Measurements from ENCODE around the gene PLS3. TPM values are rescaled to one million over a fixed set of nuclear protein-coding genes. Genes with fewer than 3 reads are reported as not detected.

Gene PLS3
- total and polyA plus RNA-seq, 2 of the 4 experiments (the other 2 are of a cell fraction), result 158 to 252 TPM

DNA sequence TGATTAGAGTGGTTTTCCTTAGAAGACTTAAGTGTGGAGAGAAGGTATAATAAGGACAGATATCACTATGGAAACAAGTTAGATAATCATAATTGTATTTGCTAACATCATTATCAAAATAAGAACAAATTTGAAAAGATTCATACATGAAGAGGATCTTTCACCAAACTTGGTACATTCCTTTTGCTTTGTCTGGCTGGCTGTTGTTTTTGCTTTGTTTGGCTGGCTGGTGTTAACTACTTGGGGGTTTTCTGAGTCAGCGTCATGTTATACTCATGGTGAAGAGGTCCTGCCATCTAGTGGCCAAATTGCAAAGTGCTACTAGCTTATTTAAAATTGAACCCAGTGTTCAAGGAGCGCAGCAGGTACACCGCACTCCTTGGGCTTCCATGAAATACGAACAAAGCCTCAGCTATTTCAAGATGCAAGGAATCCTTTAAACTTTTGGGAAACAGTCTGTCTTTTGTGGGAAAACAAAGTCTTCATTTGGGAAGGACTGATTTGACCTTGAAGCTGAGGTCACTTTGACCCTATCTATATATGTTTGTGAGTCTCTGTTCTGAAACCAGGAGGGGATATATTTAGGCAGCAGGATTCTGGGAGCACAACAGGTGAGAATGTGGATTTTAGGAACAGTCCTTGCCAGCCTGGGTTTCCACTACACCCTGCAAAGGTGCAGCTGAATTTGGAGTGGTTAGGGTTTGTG lies 129.7 kb downstream of the PLS3 start:
- H3K4ac ChIP-seq (ENCODE audit: low read depth, low read length), result no peak overlapping the region
- no peak overlapping the region for H3K23ac ChIP-seq (ENCODE audit: low read depth, low read length)
- H3K14ac ChIP-seq (replicated peaks; ENCODE audit: low read depth, low read length), result no peak overlapping the region
- H2AK9ac ChIP-seq (replicated peaks; ENCODE audit: low read depth, low read length, poor library complexity), result no peak overlapping the region
- dilution Hi-C loops (cut with HindIII; ENCODE audit: low sequenced_read_pairs, unreplicated experiment), result no loop called here
- TF ChIP-seq MAFK (IDR thresholded peaks at IDR 0.05; ENCODE audit: low read depth, low read length), result 0 out of 2 replicates have a peak, but pooled peaks have one; percentile 34
- TF ChIP-seq, protein P1, sequence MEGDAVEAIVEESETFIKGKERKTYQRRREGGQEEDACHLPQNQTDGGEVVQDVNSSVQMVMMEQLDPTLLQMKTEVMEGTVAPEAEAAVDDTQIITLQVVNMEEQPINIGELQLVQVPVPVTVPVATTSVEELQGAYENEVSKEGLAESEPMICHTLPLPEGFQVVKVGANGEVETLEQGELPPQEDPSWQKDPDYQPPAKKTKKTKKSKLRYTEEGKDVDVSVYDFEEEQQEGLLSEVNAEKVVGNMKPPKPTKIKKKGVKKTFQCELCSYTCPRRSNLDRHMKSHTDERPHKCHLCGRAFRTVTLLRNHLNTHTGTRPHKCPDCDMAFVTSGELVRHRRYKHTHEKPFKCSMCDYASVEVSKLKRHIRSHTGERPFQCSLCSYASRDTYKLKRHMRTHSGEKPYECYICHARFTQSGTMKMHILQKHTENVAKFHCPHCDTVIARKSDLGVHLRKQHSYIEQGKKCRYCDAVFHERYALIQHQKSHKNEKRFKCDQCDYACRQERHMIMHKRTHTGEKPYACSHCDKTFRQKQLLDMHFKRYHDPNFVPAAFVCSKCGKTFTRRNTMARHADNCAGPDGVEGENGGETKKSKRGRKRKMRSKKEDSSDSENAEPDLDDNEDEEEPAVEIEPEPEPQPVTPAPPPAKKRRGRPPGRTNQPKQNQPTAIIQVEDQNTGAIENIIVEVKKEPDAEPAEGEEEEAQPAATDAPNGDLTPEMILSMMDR (conservative IDR thresholded peaks at IDR 0.05; ENCODE audit: low read depth, low read length), result peak; percentile 81
- TF ChIP-seq MAZ (IDR thresholded peaks at IDR 0.05; ENCODE audit: borderline replicate concordance, low read depth, low read length), result no peak
- peak; percentile 50; the same call in 1 of the 2 replicates for TF ChIP-seq SMC3 (IDR thresholded peaks at IDR 0.05; ENCODE audit: low read depth, low read length)
- TF ChIP-seq RAD21 (IDR thresholded peaks at IDR 0.05; ENCODE audit: low read length), result peak; percentile 63
- TF ChIP-seq RCOR1 (IDR thresholded peaks at IDR 0.05; ENCODE audit: insufficient replicate concordance, low read length), result no peak
- no peak overlapping the region for H2BK5ac ChIP-seq (ENCODE audit: low read depth, low read length, poor library complexity, severe bottlenecking)
- H2BK20ac ChIP-seq (ENCODE audit: low read depth, low read length), result no peak overlapping the region
- H2AFZ ChIP-seq (replicated peaks; ENCODE audit: low read length, poor library complexity), result no peak overlapping the region
- H4K20me1 ChIP-seq (ENCODE audit: insufficient read depth, low read length), result no peaks in the 10 kb centered on the region
- H3K9me3 ChIP-seq (ENCODE audit: control insufficient read depth, insufficient read depth, low read length), result no peaks in the 10 kb centered on the region
- H3K4me1 ChIP-seq (ENCODE audit: control insufficient read depth, insufficient read depth, low read length), result no peaks in the 10 kb centered on the region
- peak; percentile 79 for DNase-seq
- CTCF ChIA-PET, result interaction anchor here (0.8 to 1.0 kb wide), 2 partner anchors 9 to 11 kb away, joined by 3 to 5 read pairs; no protein-coding TSS in a partner anchor
- H4K8ac ChIP-seq (ENCODE audit: low read depth in 2 of 2, low read length in 2 of 2), result no peak overlapping the region
- H2BK120ac ChIP-seq (ENCODE audit: low read depth, low read length), result no peak overlapping the region
- WGBS, 2 experiments (ENCODE audit: extremely low coverage in 2 of 2, insufficient read length in 1 of 2), result 0% methylated on average over 1 of the region's 4 CpGs; no CpG with 5 or more reads in 1 of the 2 experiments
- no peak overlapping the region for H3K18ac ChIP-seq (ENCODE audit: low read depth, low read length)
- no peak overlapping the region for H3K4me2 ChIP-seq (ENCODE audit: low read depth, low read length)
- POLR2A ChIA-PET (ENCODE audit: unreplicated experiment), result no interaction called here
- no peak overlapping the region for H3K4me3 ChIP-seq (ENCODE audit: insufficient read depth, low read depth, low read length)
- no peak overlapping the region for H3K9ac ChIP-seq (ENCODE audit: low read depth, low read length)
- no peaks in the 10 kb centered on the region for H3K79me1 ChIP-seq (ENCODE audit: low read depth in 1 of 2, low read length in 2 of 2)
- no peak overlapping the region for H2BK15ac ChIP-seq (ENCODE audit: low read depth, low read length)
- peak; percentile 94 for ATAC-seq (ENCODE audit: low read depth)
- no peaks in the 10 kb centered on the region for H3K36me3 ChIP-seq (ENCODE audit: control insufficient read depth, insufficient read depth, low read length)
- H4K5ac ChIP-seq (ENCODE audit: low read depth, low read length), result no peak overlapping the region
- no peak overlapping the region for H4K91ac ChIP-seq (ENCODE audit: insufficient read depth, low read depth, low read length)
- no peak overlapping the region for H3K27ac ChIP-seq (ENCODE audit: insufficient read depth, low read length)
- in situ Hi-C loops (cut with MboI; ENCODE audit: low sequenced_read_pairs), result no loop called here
- no peaks in the 10 kb centered on the region for H3K9me1 ChIP-seq (ENCODE audit: insufficient read depth, low read length)
- H2AK5ac ChIP-seq (ENCODE audit: low read depth, low read length), result no peak overlapping the region
- BruUV-seq (replicated peaks), result no TSS peak
- intact Hi-C loops (cut with micrococcal nuclease), result loop anchor here (1.0 to 2.0 kb wide), 2 partner anchors 40 to 360 kb away; no protein-coding TSS in a partner anchor
- no peak overlapping the region for H3K56ac ChIP-seq (ENCODE audit: extremely low read depth, insufficient read depth, low read length)
- H3K27me3 ChIP-seq (ENCODE audit: control insufficient read depth, insufficient read depth, low read length), result peaks cover 23% of the 10 kb centered on the region

Measured in IMR-90 (cell line).